NCI-H2081 (cell line): ENCODE measurements around the gene TMEM201.
A peak's percentile ranks its signal among the peaks of the same experiment; 100 is the strongest.
"Not testable (repeated sequence)": the region's sequence is repeated elsewhere in the genome, so short reads cannot be mapped to it uniquely, and the experiment has no call there.

Experiments
- DNase-seq, 2 experiments: peaks; one replicate each; lab custom pipeline; 2025; lab: John Stamatoyannopoulos, UW

Gene TMEM201

GRCh38 chr1:9588551-9589143 lies at the start of gene TMEM201:
Gene TMEM201 (plus strand): TSS chr1:9588911. CDS start chr1:9588931, 20 bp downstream.
- peak; percentile 94 for DNase-seq

DNA sequence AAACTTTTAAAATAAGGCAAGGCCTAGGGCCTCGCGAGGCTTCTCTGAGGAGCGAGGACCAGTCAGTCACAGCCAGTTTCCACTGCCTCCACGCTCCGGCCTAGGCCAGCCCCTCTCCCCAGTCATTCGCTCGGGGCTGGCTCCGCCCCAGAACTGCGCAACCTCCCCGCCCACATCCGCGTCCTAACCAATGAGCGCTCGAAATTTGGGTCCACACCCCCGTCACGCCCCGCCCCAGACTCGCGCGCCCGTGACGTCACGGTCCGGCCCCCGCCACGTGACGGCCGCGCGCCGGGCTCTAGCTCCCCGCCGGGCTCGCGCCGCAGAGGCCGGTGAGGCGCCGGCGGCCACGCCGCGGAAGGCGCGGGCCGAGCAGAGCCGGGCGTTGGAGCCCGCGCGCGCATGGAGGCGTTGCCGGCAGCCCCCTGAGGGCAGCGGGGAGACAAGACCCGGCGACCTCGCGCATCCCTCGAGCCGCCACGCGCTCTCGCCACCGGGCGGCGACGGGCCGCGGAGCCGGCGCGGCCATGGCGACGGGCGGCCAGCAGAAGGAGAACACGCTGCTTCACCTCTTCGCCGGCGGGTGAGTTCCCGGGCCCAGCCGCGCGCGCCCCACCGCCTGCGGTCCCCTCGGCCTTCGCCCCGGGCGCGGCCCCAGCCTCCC lies 49.4 kb upstream of the TMEM201 start, which contains the start of gene SLC25A33:
Gene SLC25A33 (plus strand): TSS at position 301 of the 664 bp plus-strand sequence. CDS start 227 bp downstream, at position 528.
- peak; percentile 96 for DNase-seq

- peak; percentile 50 to 53 for DNase-seq
Measured at GRCh38 chr1:9539829-9540550, 48.7 kb upstream of the TMEM201 start.

DNA sequence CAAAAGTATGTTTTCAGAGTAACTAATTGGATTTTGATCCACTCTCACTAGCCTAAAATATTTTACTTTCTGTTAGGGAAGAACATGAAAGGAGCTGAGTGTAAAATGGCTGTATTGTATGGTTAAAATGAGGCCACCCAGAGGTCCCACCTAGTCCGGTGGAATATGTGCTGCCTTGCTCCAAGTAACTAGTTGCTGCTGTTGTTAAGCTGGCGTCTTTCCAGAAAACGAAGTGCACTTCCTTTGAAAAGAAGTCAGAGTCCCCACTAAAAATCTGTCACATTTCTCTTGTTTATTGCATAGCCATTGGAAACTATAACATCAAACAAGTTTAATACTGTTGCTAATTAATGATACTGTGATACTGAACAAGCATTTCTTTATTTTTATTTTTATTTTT lies 46.3 kb upstream of the TMEM201 start:
- DNase-seq, result peak; percentile 13 to 14

GRCh38 chr1:9544926-9545325 lies 43.8 kb upstream of the TMEM201 start:
- no peak for DNase-seq

GRCh38 chr1:9549955-9550546 lies 38.7 kb upstream of the TMEM201 start:
- DNase-seq, result no peak

GRCh38 chr1:9551984-9552383 lies 36.7 kb upstream of the TMEM201 start:
- DNase-seq, result no peak

DNA sequence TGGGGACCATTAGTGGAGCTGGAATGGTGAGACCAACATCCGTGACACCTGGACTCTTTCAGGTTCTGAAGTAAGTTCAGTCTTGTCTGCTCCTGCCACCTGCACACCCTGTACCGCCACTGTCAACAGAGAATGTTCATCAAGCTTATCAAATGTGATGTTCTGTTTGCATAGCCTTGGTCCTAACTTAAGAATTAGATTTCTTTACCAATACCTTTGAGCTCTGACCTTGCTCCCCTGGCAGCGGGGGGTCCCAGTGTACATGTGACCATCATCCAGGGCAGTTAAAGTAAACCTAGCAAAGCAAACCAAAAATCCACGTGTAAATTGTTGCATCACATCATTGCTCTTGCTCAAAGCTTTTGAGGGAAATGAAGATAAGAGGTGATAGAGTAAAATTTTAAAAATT lies 35.0 kb upstream of the TMEM201 start:
- no peak for DNase-seq

DNA sequence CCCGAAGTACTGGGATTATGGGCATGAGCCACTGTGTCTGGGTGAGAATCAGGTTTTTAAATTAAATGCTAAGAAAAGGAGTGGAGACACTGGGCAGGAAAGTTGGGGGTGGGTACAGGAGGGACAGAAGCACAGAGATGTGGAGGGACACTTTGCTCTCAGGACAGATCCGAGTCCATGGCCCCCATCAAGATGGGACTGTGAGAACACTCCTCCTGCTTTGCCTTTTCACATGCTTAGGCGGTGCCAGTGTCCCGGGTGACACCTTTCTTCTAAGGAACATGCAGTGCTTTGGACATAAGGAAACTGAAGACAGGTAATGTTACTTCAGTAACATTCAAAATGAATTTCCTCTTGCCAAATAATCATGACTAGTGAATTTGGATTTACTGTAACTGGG lies 32.8 kb upstream of the TMEM201 start:
- DNase-seq, result no peak

- no peak for DNase-seq
Measured at GRCh38 chr1:9557624-9558023, 31.1 kb upstream of the TMEM201 start.

DNA sequence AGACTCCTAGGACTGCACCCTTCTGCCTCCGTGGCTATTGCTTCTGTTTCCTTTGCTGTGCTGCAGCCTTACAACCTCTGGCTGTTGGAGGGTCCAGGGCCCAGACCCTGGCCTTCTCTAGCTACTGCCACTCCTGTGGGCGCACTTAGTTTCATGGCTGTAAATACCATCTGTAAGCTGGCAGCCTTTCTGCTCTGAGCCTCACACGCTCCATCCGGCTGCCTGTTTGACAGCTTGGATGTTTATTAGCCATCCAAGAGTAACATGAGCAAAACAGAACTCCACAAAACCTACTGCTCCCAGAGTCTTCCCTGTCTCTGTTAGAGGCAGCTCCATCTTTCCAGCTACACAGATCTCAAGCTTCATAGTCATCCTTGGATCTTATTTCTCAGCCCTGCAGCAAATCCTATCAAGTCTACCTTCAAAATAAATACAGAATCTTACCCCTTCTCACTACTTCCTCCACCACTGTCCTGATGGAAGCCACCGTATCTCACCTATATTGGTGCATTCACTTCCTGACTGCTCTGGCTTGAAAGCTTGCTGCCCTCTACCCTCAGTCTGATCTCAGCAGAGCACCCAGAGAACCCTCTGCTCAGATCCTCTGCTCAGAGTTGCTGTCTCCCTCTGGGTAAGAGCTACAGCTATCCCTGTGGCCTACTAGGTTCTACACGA lies 30.3 kb upstream of the TMEM201 start:
- no peak for DNase-seq

GRCh38 chr1:9558946-9559545 lies 29.7 kb upstream of the TMEM201 start:
- DNase-seq, result no peak

GRCh38 chr1:9559673-9560072 lies 29.0 kb upstream of the TMEM201 start:
- DNase-seq, result no peak

GRCh38 chr1:9560090-9560489 lies 28.6 kb upstream of the TMEM201 start:
- DNase-seq, result not testable (repeated sequence)

DNA sequence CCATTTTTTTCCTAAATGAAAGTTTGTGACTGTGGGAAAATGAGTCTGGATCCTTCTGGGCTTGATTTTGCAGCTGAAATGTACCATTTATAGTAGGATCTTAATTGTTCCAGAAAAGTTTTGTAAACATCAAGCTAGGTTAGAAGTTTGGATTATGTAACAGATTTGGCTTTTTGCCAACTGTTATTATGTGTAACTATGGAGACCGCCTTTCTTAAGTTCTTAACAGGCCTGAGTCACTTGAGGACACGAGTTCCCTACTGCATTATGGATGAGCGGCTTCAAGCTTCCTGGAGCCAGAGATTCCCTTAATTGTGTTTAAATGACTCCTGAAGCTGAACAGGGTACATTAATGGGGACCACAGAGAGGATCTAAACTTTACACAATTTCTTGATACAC lies 27.3 kb upstream of the TMEM201 start:
- peak; percentile 28 to 63 for DNase-seq

DNA sequence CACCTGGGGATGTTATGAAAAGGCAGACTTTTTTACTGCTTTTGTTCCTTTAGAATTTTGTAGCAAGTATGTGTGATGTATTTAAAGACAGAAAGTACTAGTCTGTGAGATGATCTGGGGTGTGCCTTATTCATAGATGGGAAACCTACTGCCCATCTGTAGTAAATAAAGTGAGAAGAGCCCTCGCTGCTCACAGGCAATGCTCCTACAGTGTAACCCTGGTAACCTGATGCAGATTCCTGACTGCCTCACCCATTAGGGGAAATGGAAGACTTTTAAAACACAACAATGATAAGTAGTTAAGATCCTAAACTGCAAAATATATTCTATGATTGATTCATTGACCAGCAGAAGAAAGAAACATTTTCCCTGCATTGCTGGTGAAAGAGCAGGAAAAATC lies 19.4 kb upstream of the TMEM201 start:
- DNase-seq, result no peak

GRCh38 chr1:9570886-9571529 lies 17.7 kb upstream of the TMEM201 start:
- not testable (repeated sequence) for DNase-seq

DNA sequence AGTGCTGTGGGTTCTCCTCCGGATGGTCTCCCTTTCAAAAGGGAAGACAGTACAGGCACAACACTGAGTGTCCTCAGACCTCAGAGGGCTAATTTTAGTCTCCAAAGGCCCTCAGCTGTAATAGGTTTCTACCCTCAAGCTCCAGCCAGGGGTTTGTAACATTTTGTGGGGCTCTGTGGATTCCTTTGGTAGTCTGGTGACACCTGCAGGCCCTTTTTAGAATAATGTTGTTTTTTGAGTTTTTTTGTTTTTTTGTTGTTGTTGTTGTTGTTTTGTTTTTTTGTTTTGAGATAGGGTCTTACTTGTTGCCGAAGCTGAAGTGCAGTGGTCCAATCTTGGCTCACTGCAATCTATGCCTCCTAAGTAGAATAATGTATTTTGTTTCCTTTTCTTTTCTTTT lies 15.0 kb upstream of the TMEM201 start:
- peak in 1 of 2 experiments; percentile 11 for DNase-seq

- no peak for DNase-seq
Measured at GRCh38 chr1:9575486-9575885, 13.2 kb upstream of the TMEM201 start.

GRCh38 chr1:9576903-9577302 lies 11.8 kb upstream of the TMEM201 start:
- no peak for DNase-seq

DNA sequence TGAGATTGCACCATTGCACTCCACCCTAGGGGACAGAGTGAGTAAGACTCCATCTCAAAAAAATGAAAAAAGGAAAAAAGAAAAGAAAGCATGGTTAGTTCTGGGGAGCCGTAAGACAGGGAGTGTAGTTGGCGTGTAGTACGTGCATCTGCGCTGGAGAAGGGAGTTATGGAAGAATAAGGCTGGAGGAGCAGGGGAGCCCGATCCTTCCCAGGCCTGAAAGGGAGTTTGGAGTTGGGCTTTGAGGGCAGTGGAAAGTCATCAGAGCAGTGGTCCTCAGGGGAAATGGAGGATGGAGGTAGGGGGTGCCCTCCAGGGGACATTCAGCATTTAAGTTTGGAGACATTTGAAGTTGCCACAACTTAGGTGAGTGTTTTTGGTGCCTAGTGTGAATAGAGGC lies 11.3 kb upstream of the TMEM201 start:
- DNase-seq, result no peak
